Measurements from ENCODE around the gene CYB5D1.

CYB5D1 gene

GRCh38 chr17:7911116-7911515 lies 53.3 kb downstream of the CYB5D1 start:
- no peaks in the 10 kb centered on the region for H4K20me1 ChIP-seq (ENCODE audit: low read depth, low read length)
- H3K4me2 ChIP-seq (ENCODE audit: low read depth, low read length, poor library complexity, severe bottlenecking): no peak overlapping the region
- H3K9me2 ChIP-seq (replicated peaks; ENCODE audit: insufficient read depth, low read length): no peaks in the 10 kb centered on the region
- H3F3A ChIP-seq (ENCODE audit: insufficient read depth): peaks cover 12% of the 10 kb centered on the region
- peaks cover 6% of the 10 kb centered on the region; the same call in 1 of the 2 replicates for H3K79me2 ChIP-seq (ENCODE audit: insufficient read depth, low read length)
- no peak overlapping the region for H3K9ac ChIP-seq (ENCODE audit: low read length)
- no peak for TF ChIP-seq EZH2phosphoT487 (conservative IDR thresholded peaks at IDR 0.05; ENCODE audit: low read length)
- TF ChIP-seq CTCF (IDR thresholded peaks at IDR 0.05; ENCODE audit: insufficient read depth, low read length, poor library complexity, severe bottlenecking): no peak
- no peaks in the 10 kb centered on the region for H3K36me3 ChIP-seq (ENCODE audit: low read length)
- no peak overlapping the region for H3K27ac ChIP-seq (ENCODE audit: low read depth, low read length)
- no peaks in the 10 kb centered on the region for H3K9me3 ChIP-seq (ENCODE audit: insufficient read depth, low read length)
- H2AFZ ChIP-seq (ENCODE audit: low read depth, low read length, severe bottlenecking): no peak overlapping the region
- H3K27me3 ChIP-seq (ENCODE audit: low read length): no peaks in the 10 kb centered on the region
- no peak overlapping the region for H3K4me3 ChIP-seq (ENCODE audit: insufficient read depth, low read length, poor library complexity, severe bottlenecking)
